DMS153 (cell line): Measurements from ENCODE around the gene ZSCAN26.

Source experiments
- DNase-seq: peaks from one replicate; lab custom pipeline; 2025; lab: John Stamatoyannopoulos, UW

The ZSCAN26 gene

GRCh38 chr6:28266962-28267694 is at the start of gene ZSCAN26:
TSS of gene ZSCAN26 (plus strand) at chr6:28267143. CDS start at chr6:28271920, 4,777 bp downstream.
- peak; percentile 79 for DNase-seq

GRCh38 chr6:28217890-28218289 is 49.1 kb upstream of the ZSCAN26 start:
- DNase-seq, result no peak

- peak; percentile 54 for DNase-seq
Observed at GRCh38 chr6:28218312-28219248, 48.4 kb upstream of the ZSCAN26 start.

GRCh38 chr6:28220257-28221133 is 46.4 kb upstream of the ZSCAN26 start:
- no peak for DNase-seq

DNA sequence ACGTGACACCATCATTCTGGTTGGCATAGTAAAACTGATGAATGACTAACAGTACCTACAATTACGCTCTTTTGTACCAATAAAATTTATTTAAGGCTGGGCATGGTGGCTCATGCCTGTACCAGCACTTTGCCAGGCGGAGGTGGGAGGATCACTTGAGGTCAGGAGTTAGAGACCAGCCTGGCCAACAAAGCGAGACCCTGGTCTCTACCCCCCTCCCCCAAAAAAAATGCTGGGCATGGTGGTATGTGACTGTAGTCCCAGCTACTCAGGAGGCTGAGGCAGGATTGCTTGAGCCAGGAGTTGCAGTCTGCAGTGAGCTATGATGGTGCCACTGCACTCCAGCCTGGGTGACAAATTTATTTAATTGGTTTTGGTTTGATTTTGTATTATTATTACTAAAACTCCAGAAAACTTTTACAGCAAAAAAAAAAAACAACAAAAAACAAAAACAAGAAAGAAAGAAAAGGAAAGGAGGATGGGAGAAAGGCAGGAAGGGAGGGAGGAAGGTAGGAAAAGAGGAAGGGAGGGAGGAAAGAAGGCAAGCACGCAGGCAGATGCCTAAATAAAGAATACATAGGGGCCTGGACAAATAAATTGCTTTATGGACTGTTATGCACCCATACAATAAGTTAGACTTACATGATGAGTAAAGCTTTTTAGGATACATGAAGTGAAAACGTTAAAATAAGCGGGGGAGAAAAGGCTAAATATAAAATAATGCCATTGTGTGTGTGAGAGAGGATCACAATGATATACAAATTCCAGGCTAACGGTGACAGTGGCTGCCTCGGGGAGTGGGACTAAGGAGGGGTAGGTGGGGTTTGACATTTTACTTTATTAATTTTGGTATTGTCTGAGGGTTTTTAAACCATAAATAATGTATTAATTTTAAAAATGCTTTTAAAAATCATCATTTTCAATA is 42.5 kb upstream of the ZSCAN26 start:
- no peak for DNase-seq

DNA sequence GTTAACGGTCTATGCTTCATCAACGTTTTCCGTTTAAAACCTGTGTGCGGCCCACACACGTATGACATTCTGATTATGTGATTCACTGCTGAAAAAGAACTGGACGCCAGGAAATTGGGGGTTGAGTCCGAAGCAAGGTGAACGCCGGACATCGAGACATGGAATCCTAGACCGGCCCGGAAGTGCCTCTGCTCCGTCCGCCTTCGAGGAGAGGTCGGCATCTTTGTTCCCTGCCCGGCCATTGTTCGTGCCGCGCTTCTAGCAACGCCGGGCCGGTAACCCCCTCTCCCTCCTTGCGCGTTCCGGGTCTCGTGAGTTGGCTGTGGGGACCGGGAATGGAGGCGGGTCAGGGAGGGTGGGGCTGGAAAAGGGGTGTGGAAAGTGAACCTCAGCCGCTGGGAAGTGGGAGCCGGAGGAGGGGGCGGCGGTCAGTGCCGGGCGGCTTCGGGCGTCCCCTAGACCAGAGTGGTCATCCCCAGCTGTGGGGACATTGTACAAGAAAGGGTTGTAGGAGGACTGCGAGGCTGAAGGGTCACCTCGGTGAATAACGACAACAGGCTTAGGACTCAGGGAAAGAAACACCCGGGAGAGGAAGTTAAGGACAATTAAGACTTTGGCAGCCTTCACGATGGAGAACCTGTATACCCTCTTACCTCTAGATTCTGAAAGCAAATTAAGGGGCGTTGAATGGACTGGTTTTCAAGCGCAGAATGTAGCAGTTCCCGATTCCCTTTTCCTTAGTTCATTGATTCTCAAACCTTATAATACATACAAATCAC is 41.7 kb upstream of the ZSCAN26 start, which contains the start of gene ZSCAN9:
TSS of gene ZSCAN9 (plus strand) at position 220 of the 779 bp plus-strand sequence. CDS start 1,810 bp downstream, outside the sequence.
- DNase-seq, result peak; percentile 73

DNA sequence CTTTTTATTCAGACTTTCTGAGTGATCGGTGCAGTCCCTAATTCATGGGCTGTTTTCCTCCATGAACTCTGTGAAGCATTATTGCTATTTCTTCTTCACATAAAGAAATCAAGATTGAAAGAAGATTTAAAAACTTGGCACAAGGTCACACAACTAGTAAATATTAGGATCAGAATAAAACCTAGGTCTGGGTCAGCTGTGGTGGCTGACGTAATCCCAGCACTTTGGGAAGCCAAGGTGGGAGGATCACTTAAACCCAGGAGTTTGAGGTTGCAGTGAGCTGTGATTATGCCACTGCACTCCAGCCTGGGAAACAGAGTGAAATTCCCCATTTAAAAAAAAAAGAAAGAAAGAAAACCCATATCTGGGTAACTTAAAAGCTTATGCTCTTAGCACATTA is 40.5 kb upstream of the ZSCAN26 start:
- DNase-seq, result no peak

DNA sequence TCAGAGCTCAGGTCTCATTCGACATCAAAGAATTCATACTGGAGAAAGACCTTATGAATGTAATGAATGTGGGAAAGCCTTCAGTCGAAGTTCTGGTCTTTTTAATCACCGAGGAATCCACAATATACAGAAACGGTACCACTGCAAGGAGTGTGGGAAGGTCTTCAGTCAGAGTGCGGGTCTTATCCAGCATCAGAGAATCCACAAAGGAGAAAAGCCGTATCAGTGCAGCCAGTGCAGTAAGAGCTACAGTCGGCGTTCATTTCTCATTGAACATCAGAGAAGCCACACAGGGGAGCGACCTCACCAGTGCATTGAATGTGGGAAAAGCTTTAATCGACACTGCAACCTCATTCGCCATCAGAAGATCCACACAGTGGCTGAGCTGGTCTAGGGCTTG is 34.2 kb upstream of the ZSCAN26 start:
- DNase-seq, result no peak

DNA sequence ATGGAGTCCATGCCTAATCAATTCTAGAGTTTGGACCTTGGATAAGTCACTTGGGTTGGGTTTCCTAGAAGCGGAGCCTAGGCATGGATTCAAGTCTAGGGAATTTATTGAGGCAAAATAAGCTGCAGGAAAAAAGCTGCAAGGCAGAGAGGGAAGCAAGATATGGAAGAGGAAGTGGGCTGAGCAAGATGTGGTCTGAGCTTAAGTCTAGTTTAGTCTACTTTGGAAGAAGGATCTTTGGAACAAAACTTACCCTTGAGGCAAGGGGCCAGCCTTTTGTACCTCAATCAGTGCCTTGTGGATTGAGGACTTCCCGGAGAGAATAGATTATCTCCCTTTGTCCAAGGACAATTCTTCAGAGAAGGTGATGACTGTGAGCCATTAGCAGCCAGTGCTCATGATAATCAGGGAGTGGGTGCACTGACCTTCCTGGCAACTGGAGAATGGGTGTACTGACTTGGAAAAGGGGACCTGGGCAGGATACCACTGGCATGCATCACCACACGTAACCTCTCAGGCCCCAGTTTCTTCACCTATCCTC is 31.0 kb upstream of the ZSCAN26 start:
- no peak for DNase-seq

- no peak for DNase-seq
Observed at GRCh38 chr6:28239636-28240035, 27.3 kb upstream of the ZSCAN26 start.

- DNase-seq, result no peak
Observed at GRCh38 chr6:28240471-28240870, 26.5 kb upstream of the ZSCAN26 start.

DNA sequence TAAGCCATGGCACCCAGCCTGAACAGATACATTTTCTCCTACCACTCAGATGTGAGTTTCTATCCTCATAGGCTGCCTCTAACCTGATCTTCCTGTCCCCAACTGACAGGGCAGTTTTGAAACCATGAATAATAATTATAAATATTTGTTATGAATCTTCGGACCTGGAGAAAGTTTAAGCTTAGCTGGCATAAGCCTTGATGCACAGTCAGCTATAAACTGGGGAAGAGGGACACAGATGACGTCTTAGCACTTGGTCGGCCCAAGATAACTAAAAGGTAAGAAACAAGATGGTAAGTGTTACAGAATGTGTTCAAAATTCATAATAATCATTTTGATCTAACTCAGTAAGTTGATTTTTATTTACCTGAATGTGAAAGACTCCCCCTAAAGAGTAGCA is 23.0 kb upstream of the ZSCAN26 start:
- no peak for DNase-seq

- DNase-seq, result no peak
Observed at GRCh38 chr6:28245206-28245941, 21.6 kb upstream of the ZSCAN26 start.

GRCh38 chr6:28248916-28249315 is 18.0 kb upstream of the ZSCAN26 start:
- DNase-seq, result no peak

- DNase-seq, result no peak
Observed at GRCh38 chr6:28250747-28251146, 16.2 kb upstream of the ZSCAN26 start.

GRCh38 chr6:28251661-28252008 is 15.3 kb upstream of the ZSCAN26 start:
- DNase-seq, result no peak

DNA sequence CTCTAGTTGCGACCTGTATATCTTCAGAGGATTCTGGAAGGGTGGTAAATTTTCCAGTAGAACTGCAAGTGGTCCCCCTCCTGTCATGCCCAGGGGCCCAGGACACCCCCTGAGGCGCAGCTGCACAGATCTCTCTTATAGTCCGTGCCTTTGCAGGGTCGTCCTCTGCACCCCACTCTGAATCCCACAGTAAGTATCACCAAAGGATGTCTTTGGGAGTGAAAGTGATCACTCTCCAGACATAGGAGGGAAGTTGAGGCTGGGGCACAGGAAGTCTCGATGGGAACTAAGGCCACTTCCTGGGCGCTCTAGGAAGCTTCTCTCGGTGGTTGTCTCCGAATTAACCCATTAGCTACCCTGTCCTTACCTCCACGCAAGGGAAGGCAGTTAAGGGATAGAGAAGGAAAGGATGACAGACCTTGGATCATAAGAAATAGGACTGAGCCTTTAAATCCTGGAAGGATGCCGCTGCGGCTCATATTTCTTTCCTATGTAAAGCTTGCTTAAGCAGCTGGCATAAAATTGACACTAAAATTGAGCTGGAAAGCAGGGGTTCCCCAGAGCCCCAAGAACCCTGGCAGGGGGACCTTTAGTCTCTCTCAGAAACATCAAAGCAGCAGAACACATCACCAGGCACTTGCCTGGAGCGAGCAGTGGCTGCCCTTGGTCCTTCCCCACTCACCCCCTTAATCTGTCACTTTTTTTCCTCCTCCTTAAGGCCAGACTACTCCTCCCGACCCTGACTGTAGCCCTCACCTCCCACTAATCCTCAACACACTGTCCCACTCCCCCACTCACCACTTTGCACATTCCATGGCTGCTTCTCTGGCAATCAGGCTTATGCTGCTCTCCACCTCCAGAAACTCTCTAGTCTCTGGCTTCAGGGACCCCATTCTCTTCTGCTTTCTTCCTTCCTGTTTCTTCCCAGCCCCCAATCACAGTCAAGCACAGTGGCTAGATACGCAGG is 14.7 kb upstream of the ZSCAN26 start, which contains the start of gene ZKSCAN4:
TSS of gene ZKSCAN4 (minus strand) at position 261 of the 967 bp plus-strand sequence. CDS start 289 bp downstream, outside the sequence.
- DNase-seq, result peak; percentile 74

- DNase-seq, result no peak
Observed at GRCh38 chr6:28254121-28254519, 12.8 kb upstream of the ZSCAN26 start.
